IMR-90 (cell line): ENCODE measurements around the gene TSPAN3. TPM values are rescaled to one million over a fixed set of nuclear protein-coding genes. Genes with fewer than 3 reads are reported as not detected.

Experiments used
- ATAC-seq: fragments of 200-7000 bp; cut with Tn5 transposase; 2 replicates; pipeline ENCODE4 v1.9.1; 2020; ENCODE audit warnings: low read depth, mild to moderate bottlenecking, moderate library complexity
- BruUV-seq: library from RNA; stranded (reverse); fragments of 400-500 nt; replicated peaks from 2 replicates; lab custom pipeline; 2021; lab: Mats Ljungman, UMichigan
- CTCF ChIA-PET: fragments of 300-600 bp; formaldehyde crosslinking; extraction: SDS; loops from one replicate; lab custom pipeline; 2021; ENCODE audit warnings: antibody characterized with exemption; lab: Yijun Ruan, JAX
- POLR2A ChIA-PET: fragments of 300-600 bp; sonication (Branson Sonifier 250); formaldehyde crosslinking; loops from one replicate; lab custom pipeline; 2022; ENCODE audit warnings: antibody characterized with exemption; ENCODE audit not compliant: unreplicated experiment; lab: Charles Lee
- DNase-seq: peaks from one replicate; pipeline ENCODE4 v3.0.0; 2013
- H2AFZ ChIP-seq: replicated peaks from 2 replicates; pipeline ENCODE3; 2013; ENCODE audit warnings: low read length, mild to moderate bottlenecking; ENCODE audit not compliant: poor library complexity
- H2AK5ac ChIP-seq: 2 replicates; pipeline ENCODE4 v1.6.1; 2013; ENCODE audit warnings: low read depth, low read length, inconsistent platforms
- H2AK9ac ChIP-seq: replicated peaks from 2 replicates; pipeline ENCODE3; 2013; ENCODE audit warnings: mild to moderate bottlenecking, low read depth, low read length, moderate library complexity; ENCODE audit not compliant: poor library complexity
- H2BK120ac ChIP-seq: 2 replicates; pipeline ENCODE4 v1.6.1; 2013; ENCODE audit warnings: low read depth, low read length, inconsistent platforms
- H2BK15ac ChIP-seq: 3 replicates; pipeline ENCODE4 v1.6.1; 2013; ENCODE audit warnings: low read depth, low read length, inconsistent platforms
- H2BK20ac ChIP-seq: 2 replicates; pipeline ENCODE4 v1.6.1; 2013; ENCODE audit warnings: low read depth, mild to moderate bottlenecking, inconsistent platforms, low read length, moderate library complexity
- H2BK5ac ChIP-seq: 2 replicates; pipeline ENCODE4 v1.6.1; 2013; ENCODE audit warnings: mild to moderate bottlenecking, low read depth, low read length, inconsistent platforms; ENCODE audit not compliant: poor library complexity, severe bottlenecking
- H3K14ac ChIP-seq: replicated peaks from 2 replicates; pipeline ENCODE4 v1.6.1; 2013; ENCODE audit warnings: low read depth, low read length, inconsistent platforms
- H3K18ac ChIP-seq: 2 replicates; pipeline ENCODE4 v1.6.1; 2013; ENCODE audit warnings: low read depth, low read length, control low read depth
- H3K23ac ChIP-seq: 2 replicates; pipeline ENCODE4 v1.6.1; 2013; ENCODE audit warnings: low read depth, low read length, inconsistent platforms
- H3K27ac ChIP-seq: 2 replicates; pipeline ENCODE4 v1.5.1; 2013; ENCODE audit warnings: mild to moderate bottlenecking, control low read depth, low read length; ENCODE audit not compliant: insufficient read depth
- H3K27me3 ChIP-seq: 2 replicates; pipeline ENCODE4 v1.6.1; 2013; ENCODE audit warnings: low read length; ENCODE audit not compliant: control insufficient read depth, insufficient read depth
- H3K36me3 ChIP-seq: 2 replicates; pipeline ENCODE4 v1.6.1; 2013; ENCODE audit warnings: low read length, mixed read lengths; ENCODE audit not compliant: control insufficient read depth, insufficient read depth
- H3K4ac ChIP-seq: 2 replicates; pipeline ENCODE4 v1.6.1; 2013; ENCODE audit warnings: low read depth, low read length, inconsistent platforms
- H3K4me1 ChIP-seq: 2 replicates; pipeline ENCODE4 v1.6.1; 2013; ENCODE audit warnings: low read length, mixed read lengths; ENCODE audit not compliant: control insufficient read depth, insufficient read depth
- H3K4me2 ChIP-seq: 2 replicates; pipeline ENCODE4 v1.6.1; 2013; ENCODE audit warnings: low read depth, mild to moderate bottlenecking, control low read depth, low read length, moderate library complexity
- H3K4me3 ChIP-seq: 2 replicates; pipeline ENCODE4 v1.5.1; 2013; ENCODE audit warnings: low read depth, mild to moderate bottlenecking, control low read depth, low read length, moderate library complexity; ENCODE audit not compliant: insufficient read depth
- H3K56ac ChIP-seq: 2 replicates; pipeline ENCODE4 v1.6.1; 2013; ENCODE audit warnings: low read length, inconsistent platforms; ENCODE audit not compliant: insufficient read depth; ENCODE audit errors: extremely low read depth
- H3K79me1 ChIP-seq, 2 experiments: 2 replicates each; pipeline ENCODE4 v1.6.1; 2013; ENCODE audit warnings: low read length in 2 of 2, inconsistent platforms in 1 of 2, low read depth in 1 of 2
- H3K9ac ChIP-seq: 2 replicates; pipeline ENCODE4 v1.6.1; 2013; ENCODE audit warnings: low read depth, low read length, control low read depth
- H3K9me1 ChIP-seq: 2 replicates; pipeline ENCODE4 v1.6.1; 2013; ENCODE audit warnings: low read length, inconsistent platforms; ENCODE audit not compliant: insufficient read depth
- H3K9me3 ChIP-seq: 2 replicates; pipeline ENCODE4 v1.6.1; 2013; ENCODE audit warnings: low read length; ENCODE audit not compliant: control insufficient read depth, insufficient read depth
- H4K20me1 ChIP-seq: 2 replicates; pipeline ENCODE4 v1.6.1; 2013; ENCODE audit warnings: low read length, inconsistent platforms; ENCODE audit not compliant: insufficient read depth
- H4K5ac ChIP-seq: 2 replicates; pipeline ENCODE4 v1.6.1; 2013; ENCODE audit warnings: mild to moderate bottlenecking, low read depth, low read length, control low read depth
- H4K8ac ChIP-seq, 2 experiments: 2 replicates each; pipeline ENCODE4 v1.6.1; 2013; ENCODE audit warnings: low read depth in 2 of 2, low read length in 2 of 2, control low read depth in 1 of 2, inconsistent platforms in 1 of 2
- H4K91ac ChIP-seq: 2 replicates; pipeline ENCODE4 v1.6.1; 2013; ENCODE audit warnings: low read depth, low read length, inconsistent platforms; ENCODE audit not compliant: insufficient read depth
- CEBPB ChIP-seq: IDR thresholded peaks from 2 replicates; pipeline ENCODE4 v1.6.1; 2012; ENCODE audit warnings: low read depth, low read length, improper control_type of control experiment
- CHD1 ChIP-seq: IDR thresholded peaks from 2 replicates; pipeline ENCODE4 v1.6.1; 2012; ENCODE audit warnings: low read depth, low read length, improper control_type of control experiment
- NFE2L2 ChIP-seq: fragments of 150-350 bp; IDR thresholded peaks from 2 replicates; pipeline ENCODE4 v1.6.1; 2016; ENCODE audit warnings: low read depth, mild to moderate bottlenecking, low read length
- WGBS, 2 experiments: methylation state at CpG; one replicate each; pipeline versions ENCODE4 v1.1.5 to v1.1.7; 2013; ENCODE audit warnings: missing lambda C conversion rate in 2 of 2; ENCODE audit not compliant: insufficient read length in 1 of 2; ENCODE audit errors: extremely low coverage in 2 of 2; 5-methylcytosine and 5-hydroxymethylcytosine counted together
- dilution Hi-C: fragments of 300-500 bp; cut with HindIII; formaldehyde crosslinking; loops from one replicate; pipeline ENCODE4 v1.14.3; 2018; ENCODE audit warnings: low sequenced_read_pairs; ENCODE audit not compliant: unreplicated experiment
- in situ Hi-C: fragments of 300-500 bp; cut with MboI; formaldehyde crosslinking; loops from 3 replicates; pipeline ENCODE4 v1.14.3; 2019; ENCODE audit warnings: low sequenced_read_pairs, inconsistent platforms, mixed read lengths
- intact Hi-C: fragments of 100-400 bp; cut with micrococcal nuclease; formaldehyde crosslinking; loops from 2 replicates; pipeline ENCODE4 v1.10.0; 2022
- polyA plus RNA-seq, 3 experiments: library from polyadenylated mRNA; depleted of rRNA; stranded (reverse); fragments of >200 nt; gene quantifications; 2 replicates each; pipeline ENCODE4 v1.2.3, GENCODE V29; 2012; ENCODE audit warnings: low replicate concordance in 1 of 3
- total RNA-seq: library from RNA; depleted of rRNA; stranded (reverse); fragments of >200 nt; gene quantifications from 2 replicates; pipeline ENCODE4 v1.2.3, GENCODE V29; 2012

Gene TSPAN3
- total and polyA plus RNA-seq, 2 of the 4 experiments (the other 2 are of a cell fraction), result 270 to 295 TPM

- Histone ChIP-seq H2AK9ac (no peak overlapping the region), H4K20me1 (peaks cover 17% of the 10 kb centered on the region)
- CTCF ChIA-PET, result no interaction called here
Observed at GRCh38 chr15:77053709-77054108, 17.2 kb downstream of the TSPAN3 start.

More at GRCh38 chr15:77053709-77054108, 17.2 kb downstream of the TSPAN3 start:
- no peak overlapping the region for H4K91ac ChIP-seq
- H3K4me2 ChIP-seq, result no peak overlapping the region
- H2BK20ac ChIP-seq, result no peak overlapping the region
- no peak for TF ChIP-seq NFE2L2
- TF ChIP-seq CHD1, result no peak
- peak; percentile 72 for TF ChIP-seq CEBPB
- peaks cover 34 to 70% of the 10 kb centered on the region in 2 experiments for H3K79me1 ChIP-seq
- no CpG with 5 or more reads among the region's 2 CpGs for WGBS, 2 experiments
- H3K9me3 ChIP-seq, result no peaks in the 10 kb centered on the region
- H3K14ac ChIP-seq, result no peak overlapping the region
- H3K27ac ChIP-seq, result no peak overlapping the region
- BruUV-seq, result no TSS peak
- no peak overlapping the region for H3K4ac ChIP-seq
- H3K36me3 ChIP-seq, result peaks cover 15% of the 10 kb centered on the region
- no peak overlapping the region for H2BK15ac ChIP-seq
- no peak overlapping the region for H4K5ac ChIP-seq
- intact Hi-C loops, result no loop called here
- in situ Hi-C loops, result no loop called here
- no peak overlapping the region for H4K8ac ChIP-seq
- no peak overlapping the region for H3K4me3 ChIP-seq
- no peak overlapping the region for H2BK5ac ChIP-seq
- H2AK5ac ChIP-seq, result no peak overlapping the region
- no peak overlapping the region for H2AFZ ChIP-seq
- ATAC-seq, result no peak
- no peaks in the 10 kb centered on the region for H3K27me3 ChIP-seq
- DNase-seq, result no peak
- no peak overlapping the region for H2BK120ac ChIP-seq
- no peak overlapping the region for H3K18ac ChIP-seq
- H3K4me1 ChIP-seq, result peaks cover 6% of the 10 kb centered on the region
- H3K56ac ChIP-seq, result no peak overlapping the region
- peaks cover 20% of the 10 kb centered on the region for H3K9me1 ChIP-seq
- H3K23ac ChIP-seq, result no peak overlapping the region
- dilution Hi-C loops, result no loop called here
- H3K9ac ChIP-seq, result no peak overlapping the region
- POLR2A ChIA-PET, result no interaction called here
